CD4-positive, alpha-beta T cell treated with Interferon gamma for 1 hour (primary cell): Measurements from ENCODE around the gene BLVRB.
"Not testable (repeated sequence)": the region's sequence is repeated elsewhere in the genome, so short reads cannot be mapped to it uniquely, and the experiment has no call there.

Experiments
- DNase-seq: peaks from one replicate; pipeline ENCODE4 v3.0.0-alpha.2; 2020

Gene BLVRB

GRCh38 chr19:40420766-40421765 lies 44.5 kb downstream of the BLVRB start:
- peak; percentile 67 for DNase-seq

DNA sequence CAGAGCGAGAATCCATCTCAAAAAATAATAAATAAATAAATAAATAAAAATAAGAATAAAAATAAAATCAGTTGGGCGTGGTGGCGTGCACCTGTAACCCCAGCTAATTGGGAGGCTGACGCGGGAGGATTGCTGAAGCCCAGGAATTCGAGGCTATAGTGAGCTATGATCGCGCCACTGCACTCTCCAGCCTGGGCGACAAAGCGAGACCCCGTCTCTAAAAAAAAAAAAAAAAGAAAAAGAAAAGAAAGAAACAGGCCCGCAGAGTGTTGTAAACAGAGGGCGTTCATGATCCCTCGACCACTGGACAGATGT lies 45.1 kb downstream of the BLVRB start:
- no peak for DNase-seq

DNA sequence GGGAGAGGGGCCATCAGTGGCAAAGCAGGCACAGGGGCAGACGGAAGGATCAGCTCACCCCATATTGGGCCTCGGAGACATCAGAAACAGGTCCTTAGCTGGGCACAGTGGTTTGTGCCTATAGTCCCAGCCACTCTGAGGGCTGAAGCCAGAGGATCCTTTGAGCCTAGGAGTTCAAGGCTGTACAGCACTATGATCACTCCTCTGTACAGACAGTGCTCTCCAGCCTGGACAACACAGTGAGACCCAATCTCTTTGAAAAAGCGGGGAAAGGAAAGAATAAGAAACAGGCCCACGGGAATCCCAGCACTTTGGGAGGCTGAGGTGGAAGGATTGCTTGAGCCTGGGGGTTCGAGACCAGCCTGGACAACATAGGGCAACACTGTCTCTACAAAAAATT lies 45.8 kb downstream of the BLVRB start:
- DNase-seq: no peak

- no peak for DNase-seq
Measured at GRCh38 chr19:40419066-40419612, 46.4 kb downstream of the BLVRB start.

DNA sequence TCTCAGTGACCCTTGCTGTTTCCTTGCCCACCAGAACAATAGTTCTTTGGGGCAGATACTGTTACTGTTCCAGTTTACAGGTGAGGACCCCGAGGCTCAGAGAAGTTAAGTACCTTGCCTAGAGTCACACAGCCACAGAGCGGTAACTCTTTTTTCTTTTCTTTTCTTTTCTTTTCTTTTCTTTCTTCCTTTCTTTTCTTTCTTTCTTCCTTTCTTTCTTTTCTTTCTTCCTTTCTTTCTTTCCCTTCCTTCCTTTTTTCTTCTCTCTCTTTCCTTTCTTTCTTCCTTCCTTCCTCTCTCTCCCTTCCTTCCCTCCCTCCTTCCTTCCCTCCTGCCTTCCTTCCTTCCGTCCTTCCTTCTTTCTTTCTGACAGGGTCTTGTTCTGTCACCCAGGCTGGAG lies 47.5 kb downstream of the BLVRB start:
- no peak for DNase-seq

DNA sequence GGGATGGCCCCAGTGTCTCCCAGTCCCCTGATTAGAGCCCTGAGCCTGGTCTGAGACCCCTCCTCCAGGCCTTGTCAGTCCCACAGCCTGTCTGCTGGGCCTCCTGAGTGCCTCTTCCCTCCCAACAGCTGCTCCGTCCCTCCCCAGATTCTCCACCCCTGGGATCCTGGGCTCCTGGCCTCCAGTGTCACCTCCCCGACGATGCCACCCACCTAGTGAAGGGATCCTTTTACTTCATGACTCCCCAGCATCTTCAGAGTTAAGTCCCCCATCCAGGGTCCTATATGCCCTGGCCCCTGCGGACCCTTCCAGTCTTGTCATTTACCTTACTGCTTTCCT lies 47.9 kb downstream of the BLVRB start:
- no peak for DNase-seq

DNA sequence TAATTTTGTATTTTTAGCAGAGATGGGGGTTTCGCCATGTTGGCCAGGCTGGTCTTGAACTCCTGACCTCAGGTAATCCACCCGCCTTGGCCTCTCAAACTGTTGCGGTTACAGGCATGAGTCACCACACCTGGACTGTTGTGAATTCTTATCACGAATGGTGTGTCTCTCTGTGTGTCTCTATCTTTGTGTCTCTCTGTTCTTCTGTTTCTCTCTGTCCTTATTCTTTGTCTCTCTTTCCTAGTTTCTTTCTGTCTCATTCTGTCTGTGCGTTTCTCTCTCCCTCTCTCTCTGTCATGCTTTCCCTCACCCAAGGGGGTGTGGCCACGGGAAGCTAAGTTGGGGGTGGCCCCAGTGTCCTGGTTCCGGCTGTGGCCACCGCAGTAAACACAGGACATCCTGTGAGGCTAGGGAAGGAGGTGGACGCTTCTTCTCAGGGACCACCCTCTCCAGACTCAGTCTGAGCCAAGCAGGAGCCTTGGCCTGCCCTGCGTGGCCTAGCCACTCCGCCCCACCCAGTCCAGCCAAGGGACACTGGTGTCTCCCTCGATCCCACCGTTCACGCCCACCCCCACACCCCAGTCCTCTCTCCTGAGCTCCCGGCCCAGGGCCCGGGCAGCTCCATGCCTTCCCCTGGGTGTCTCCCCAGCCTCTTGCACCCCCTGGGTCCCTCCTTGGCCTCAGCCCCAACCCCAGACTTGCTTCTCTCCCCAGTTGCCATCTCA lies 48.5 kb downstream of the BLVRB start:
- DNase-seq: no peak

- DNase-seq: no peak
Measured at GRCh38 chr19:40415768-40416167, 49.8 kb downstream of the BLVRB start.

- no peak for DNase-seq
Measured at GRCh38 chr19:40414542-40415535, 50.7 kb downstream of the BLVRB start.

GRCh38 chr19:40413291-40413845 lies 52.2 kb downstream of the BLVRB start, which contains the start of gene PRX:
PRX (minus strand) TSS chr19:40413378; CDS start chr19:40407932, 5,446 bp downstream.
- no peak for DNase-seq

DNA sequence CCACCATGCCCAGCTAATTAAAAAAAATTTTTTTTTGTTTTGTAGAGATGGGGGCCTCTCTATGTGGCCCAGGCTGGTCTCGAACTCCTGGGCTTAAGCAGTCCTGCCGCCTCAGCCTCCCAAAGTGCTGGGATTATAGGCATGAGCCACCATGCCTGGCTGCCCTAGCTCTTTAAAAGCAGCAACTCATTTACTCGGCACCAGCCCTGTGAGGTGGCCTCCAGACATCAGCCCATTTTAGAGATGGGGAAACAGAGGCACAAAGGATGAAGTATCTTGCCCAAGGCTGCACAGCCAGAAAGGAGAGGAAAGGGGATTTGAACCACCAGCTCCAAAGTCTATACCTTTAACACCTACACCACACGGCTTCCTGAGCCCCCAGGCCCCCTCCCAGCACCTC lies 52.7 kb downstream of the BLVRB start:
- DNase-seq: no peak

- no peak for DNase-seq
Measured at GRCh38 chr19:40411958-40412499, 53.5 kb downstream of the BLVRB start.

DNA sequence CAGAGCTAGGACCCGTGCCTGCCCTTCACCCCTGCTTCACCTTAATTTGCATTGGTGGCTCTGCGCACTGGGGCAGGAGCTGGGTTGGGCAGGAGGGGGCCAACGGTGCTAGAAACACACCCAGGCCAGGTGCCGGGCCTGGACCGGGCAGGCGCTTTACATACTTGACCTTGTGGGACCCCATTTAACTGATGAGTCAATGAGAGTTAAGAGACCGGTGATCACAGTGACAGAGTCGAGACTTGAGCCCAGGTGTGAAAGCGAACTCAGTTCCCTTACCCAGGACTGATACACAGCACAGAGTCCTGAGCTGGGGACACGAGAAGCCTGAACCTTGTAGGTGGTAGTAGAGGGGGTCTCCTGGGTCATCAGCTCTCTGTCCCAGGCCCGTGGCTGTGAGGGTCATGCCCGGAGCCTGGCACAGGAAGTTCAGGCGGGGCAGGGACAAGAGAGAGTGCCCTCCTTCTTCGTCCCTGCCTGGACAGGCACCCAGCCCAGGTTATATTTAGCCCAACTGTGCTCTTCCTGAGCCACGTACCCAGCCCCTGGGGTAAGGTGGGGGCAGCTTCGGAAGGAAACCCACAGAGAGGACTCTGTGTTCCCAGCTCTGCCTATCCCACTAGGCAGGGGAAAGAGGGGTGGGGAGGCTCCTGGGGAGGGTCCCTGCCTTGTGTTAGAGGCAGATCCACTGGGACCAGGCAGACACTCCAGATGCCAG lies 54.3 kb downstream of the BLVRB start:
- DNase-seq: no peak

GRCh38 chr19:40410030-40410389 lies 55.5 kb downstream of the BLVRB start:
- DNase-seq: no peak

DNA sequence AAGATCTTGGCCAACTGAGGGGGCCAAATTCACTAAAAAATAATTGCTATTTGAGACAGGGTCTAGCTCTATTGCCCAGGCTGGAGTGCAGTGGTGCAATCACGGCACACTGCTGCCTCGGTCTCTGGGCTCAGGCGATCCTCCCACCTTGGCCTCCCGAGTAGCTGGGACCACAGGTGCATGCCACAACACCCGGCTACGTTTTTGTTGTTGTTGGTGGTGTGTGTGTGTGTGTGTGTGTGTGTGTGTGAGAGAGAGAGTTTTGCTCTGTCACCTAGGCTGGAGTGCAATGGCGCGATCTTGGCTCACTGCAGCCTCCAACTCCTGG lies 57.0 kb downstream of the BLVRB start:
- DNase-seq: not testable (repeated sequence)

- no peak for DNase-seq
Measured at GRCh38 chr19:40407714-40408597, 57.6 kb downstream of the BLVRB start.

- DNase-seq: peak; percentile 85
Measured at GRCh38 chr19:40403262-40403984, 62.1 kb downstream of the BLVRB start.

- no peak for DNase-seq
Measured at GRCh38 chr19:40400559-40400958, 65.0 kb downstream of the BLVRB start.

- peak; percentile 75 for DNase-seq
Measured at GRCh38 chr19:40398417-40399131, 67.0 kb downstream of the BLVRB start.
